ENCODE data around the gene PADI2. TPM values are rescaled to one million over a fixed set of nuclear protein-coding genes. Genes with fewer than 3 reads are reported as not detected.

PADI2 gene
- total and polyA plus RNA-seq, 4 donors, result 0.25 to 2.4 (median 0.96) TPM

- Histone ChIP-seq H3K36me3 (ENCODE audit: control insufficient read depth in 4 of 4, insufficient read depth in 3 of 4, low read depth in 1 of 4, low read length in 3 of 4) (no peaks in the 10 kb centered on the region), H3K4me3 (ENCODE audit: low read depth in 1 of 3, low read length in 3 of 3) (no peak overlapping the region), H3K9ac (ENCODE audit: low read depth in 1 of 2, low read length in 2 of 2) (no peak overlapping the region), H3K27me3 (ENCODE audit: control insufficient read depth in 4 of 4, insufficient read depth in 4 of 4, low read length in 3 of 4) (peaks cover 0 to 5% (median 0%) of the 10 kb centered on the region in 4 donors), H3K9me3 (ENCODE audit: control insufficient read depth in 4 of 4, low read length in 3 of 4) (no peaks in the 10 kb centered on the region), H3K4me1 (ENCODE audit: control insufficient read depth in 4 of 4, insufficient read depth in 4 of 4, low read length in 3 of 4) (peaks cover 0 to 11% (median 2%) of the 10 kb centered on the region in 4 donors), H3K27ac (ENCODE audit: low read depth in 1 of 2, low read length in 2 of 2) (no peak overlapping the region)
- TF ChIP-seq FOXA1 (IDR thresholded peaks at IDR 0.05), result no peak
- TF ChIP-seq, protein P1, sequence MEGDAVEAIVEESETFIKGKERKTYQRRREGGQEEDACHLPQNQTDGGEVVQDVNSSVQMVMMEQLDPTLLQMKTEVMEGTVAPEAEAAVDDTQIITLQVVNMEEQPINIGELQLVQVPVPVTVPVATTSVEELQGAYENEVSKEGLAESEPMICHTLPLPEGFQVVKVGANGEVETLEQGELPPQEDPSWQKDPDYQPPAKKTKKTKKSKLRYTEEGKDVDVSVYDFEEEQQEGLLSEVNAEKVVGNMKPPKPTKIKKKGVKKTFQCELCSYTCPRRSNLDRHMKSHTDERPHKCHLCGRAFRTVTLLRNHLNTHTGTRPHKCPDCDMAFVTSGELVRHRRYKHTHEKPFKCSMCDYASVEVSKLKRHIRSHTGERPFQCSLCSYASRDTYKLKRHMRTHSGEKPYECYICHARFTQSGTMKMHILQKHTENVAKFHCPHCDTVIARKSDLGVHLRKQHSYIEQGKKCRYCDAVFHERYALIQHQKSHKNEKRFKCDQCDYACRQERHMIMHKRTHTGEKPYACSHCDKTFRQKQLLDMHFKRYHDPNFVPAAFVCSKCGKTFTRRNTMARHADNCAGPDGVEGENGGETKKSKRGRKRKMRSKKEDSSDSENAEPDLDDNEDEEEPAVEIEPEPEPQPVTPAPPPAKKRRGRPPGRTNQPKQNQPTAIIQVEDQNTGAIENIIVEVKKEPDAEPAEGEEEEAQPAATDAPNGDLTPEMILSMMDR (IDR thresholded peaks at IDR 0.05; ENCODE audit: low read depth, low read length, missing input control), result no peak
- TF ChIP-seq ZBTB33 (IDR thresholded peaks at IDR 0.05), result no peak
- DNase-seq (ENCODE audit: low spot score), result no peak
- WGBS, result 30% methylated on average over 7 of the region's 7 CpGs
Measured at GRCh38 chr1:17113963-17114362, 5.3 kb downstream of the PADI2 start.

GRCh38 chr1:17112496-17113236 lies 6.6 kb downstream of the PADI2 start:
- WGBS, result 75% methylated on average over 7 of the region's 7 CpGs
- no peak overlapping the region for H3K9ac ChIP-seq (ENCODE audit: low read depth in 1 of 2, low read length in 2 of 2)
- no peak for DNase-seq (ENCODE audit: low spot score)
- no peak overlapping the region for H3K27ac ChIP-seq (ENCODE audit: low read depth in 1 of 2, low read length in 2 of 2)
- no peak overlapping the region for H3K4me3 ChIP-seq (ENCODE audit: low read depth in 1 of 3, low read length in 3 of 3)
- peaks cover 0 to 2% (median 0%) of the 10 kb centered on the region in 4 donors for H3K27me3 ChIP-seq (ENCODE audit: control insufficient read depth in 4 of 4, insufficient read depth in 4 of 4, low read length in 3 of 4)
- H3K9me3 ChIP-seq (ENCODE audit: control insufficient read depth in 4 of 4, low read length in 3 of 4), result no peaks in the 10 kb centered on the region
- H3K36me3 ChIP-seq (ENCODE audit: control insufficient read depth in 4 of 4, insufficient read depth in 3 of 4, low read depth in 1 of 4, low read length in 3 of 4), result no peaks in the 10 kb centered on the region
- peaks cover 0 to 11% (median 1%) of the 10 kb centered on the region in 4 donors for H3K4me1 ChIP-seq (ENCODE audit: control insufficient read depth in 4 of 4, insufficient read depth in 4 of 4, low read length in 3 of 4)
- no peak for TF ChIP-seq RAD21 (IDR thresholded peaks at IDR 0.05)

GRCh38 chr1:17112076-17112475 lies 7.2 kb downstream of the PADI2 start:
- no peaks in the 10 kb centered on the region for H3K9me3 ChIP-seq (ENCODE audit: control insufficient read depth in 4 of 4, low read length in 3 of 4)
- TF ChIP-seq YY1 (IDR thresholded peaks at IDR 0.05), result no peak
- TF ChIP-seq, protein P1 (IDR thresholded peaks at IDR 0.05; ENCODE audit: low read depth, low read length, missing input control), result no peak
- no peak overlapping the region for H3K9ac ChIP-seq (ENCODE audit: low read depth in 1 of 2, low read length in 2 of 2)
- peaks cover 0 to 2% (median 0%) of the 10 kb centered on the region in 4 donors for H3K27me3 ChIP-seq (ENCODE audit: control insufficient read depth in 4 of 4, insufficient read depth in 4 of 4, low read length in 3 of 4)
- no peak overlapping the region for H3K4me3 ChIP-seq (ENCODE audit: low read depth in 1 of 3, low read length in 3 of 3)
- H3K36me3 ChIP-seq (ENCODE audit: control insufficient read depth in 4 of 4, insufficient read depth in 3 of 4, low read depth in 1 of 4, low read length in 3 of 4), result no peaks in the 10 kb centered on the region
- peaks cover 0 to 11% (median 1%) of the 10 kb centered on the region in 4 donors for H3K4me1 ChIP-seq (ENCODE audit: control insufficient read depth in 4 of 4, insufficient read depth in 4 of 4, low read length in 3 of 4)
- no peak for DNase-seq (ENCODE audit: low spot score)
- 83% methylated on average over 6 of the region's 6 CpGs for WGBS
- no peak overlapping the region for H3K27ac ChIP-seq (ENCODE audit: low read depth in 1 of 2, low read length in 2 of 2)

Data from liver (tissue), 9 donors.